Liver (tissue), 9 donors: ENCODE measurements around the gene PHLDB2. TPM values are rescaled to one million over a fixed set of nuclear protein-coding genes. Genes with fewer than 3 reads are reported as not detected.

Experiments
- DNase-seq: peaks from one replicate; pipeline ENCODE4 v3.0.0-alpha.2; 2017; ENCODE audit warnings: low spot score
- H3K27ac ChIP-seq, 2 donors: one replicate each; pipeline ENCODE4 v1.7.0; 2013; ENCODE audit warnings: inconsistent platforms in 2 of 2, low read length in 2 of 2, control low read depth in 1 of 2, low read depth in 1 of 2, mild to moderate bottlenecking in 1 of 2
- H3K27me3 ChIP-seq, 4 donors: one replicate each; pipeline versions ENCODE4 v1.6.1 to v1.7.0; 2013; ENCODE audit warnings: low read length in 3 of 4, inconsistent platforms in 1 of 4, mild to moderate bottlenecking in 1 of 4, moderate library complexity in 1 of 4; ENCODE audit not compliant: control insufficient read depth in 4 of 4, insufficient read depth in 4 of 4
- H3K36me3 ChIP-seq, 4 donors: one replicate each; pipeline versions ENCODE4 v1.6.1 to v1.7.0; 2013; ENCODE audit warnings: low read length in 3 of 4, mild to moderate bottlenecking in 3 of 4, low read depth in 1 of 4, moderate library complexity in 1 of 4; ENCODE audit not compliant: control insufficient read depth in 4 of 4, insufficient read depth in 3 of 4
- H3K4me1 ChIP-seq, 4 donors: one replicate each; pipeline versions ENCODE4 v1.6.1 to v1.7.0; 2013; ENCODE audit warnings: low read length in 3 of 4, mild to moderate bottlenecking in 3 of 4, moderate library complexity in 1 of 4; ENCODE audit not compliant: control insufficient read depth in 4 of 4, insufficient read depth in 4 of 4
- H3K4me3 ChIP-seq, 3 donors: one replicate each; pipeline versions ENCODE4 v1.6.1 to v1.7.0; 2013; ENCODE audit warnings: low read length in 3 of 3, control low read depth in 1 of 3, low read depth in 1 of 3, mild to moderate bottlenecking in 1 of 3
- H3K9ac ChIP-seq, 2 donors: one replicate each; pipeline ENCODE4 v1.7.0; 2013; ENCODE audit warnings: low read length in 2 of 2, mild to moderate bottlenecking in 2 of 2, moderate library complexity in 2 of 2, control low read depth in 1 of 2, low read depth in 1 of 2
- H3K9me3 ChIP-seq, 4 donors: one replicate each; pipeline versions ENCODE4 v1.6.1 to v1.7.0; 2013; ENCODE audit warnings: low read length in 3 of 4; ENCODE audit not compliant: control insufficient read depth in 4 of 4
- EGR1 ChIP-seq, 2 donors: IDR thresholded peaks; 2 replicates each; pipeline ENCODE4 v1.6.1; 2016 to 2018; ENCODE audit warnings: antibody characterized with exemption in 2 of 2, low read depth in 2 of 2
- FOXA1 ChIP-seq: IDR thresholded peaks from 2 replicates; pipeline ENCODE4 v1.6.1; 2016; ENCODE audit warnings: antibody characterized with exemption
- GABPA ChIP-seq, 2 donors: IDR thresholded peaks in 1 of 2; conservative IDR thresholded peaks in 1 of 2; 2 replicates each; pipeline ENCODE4 v1.6.1; 2016; ENCODE audit warnings: antibody characterized with exemption in 2 of 2, mild to moderate bottlenecking in 1 of 2, moderate library complexity in 1 of 2
- HNF4A ChIP-seq, 2 donors: conservative IDR thresholded peaks; 2 replicates each; pipeline ENCODE4 v1.6.1; 2016; ENCODE audit warnings: antibody characterized with exemption in 2 of 2, mild to moderate bottlenecking in 2 of 2
- HNF4G ChIP-seq: IDR thresholded peaks from 2 replicates; pipeline ENCODE4 v1.6.1; 2016; ENCODE audit warnings: antibody characterized with exemption
- JUND ChIP-seq, 2 donors: IDR thresholded peaks; 2 replicates each; pipeline ENCODE4 v1.6.1; 2016; ENCODE audit warnings: antibody characterized with exemption in 2 of 2
- NR2F2 ChIP-seq: IDR thresholded peaks from 2 replicates; pipeline ENCODE4 v1.6.1; 2016; ENCODE audit warnings: antibody characterized with exemption
- RAD21 ChIP-seq, 2 donors: IDR thresholded peaks; 2 replicates each; pipeline ENCODE4 v1.6.1; 2016; ENCODE audit warnings: antibody characterized with exemption in 2 of 2, mild to moderate bottlenecking in 2 of 2
- RXRA ChIP-seq, 2 donors: IDR thresholded peaks; 2 replicates each; pipeline ENCODE4 v1.6.1; 2017 to 2018; ENCODE audit warnings: antibody characterized with exemption in 2 of 2, mild to moderate bottlenecking in 1 of 2
- SP1 ChIP-seq: IDR thresholded peaks from 2 replicates; pipeline ENCODE4 v1.6.1; 2018; ENCODE audit warnings: antibody characterized with exemption, mild to moderate bottlenecking
- TAF1 ChIP-seq: conservative IDR thresholded peaks from 2 replicates; pipeline ENCODE4 v1.6.1; 2016; ENCODE audit warnings: antibody characterized with exemption, mild to moderate bottlenecking
- YY1 ChIP-seq: IDR thresholded peaks from 2 replicates; pipeline ENCODE4 v1.6.1; 2016; ENCODE audit warnings: antibody characterized with exemption, mild to moderate bottlenecking
- WGBS: extraction: QIAGEN DNeasy Blood & Tissue Kit; methylation state at CpG from one replicate; pipeline ENCODE4 v1.1.7; 2013; 5-methylcytosine and 5-hydroxymethylcytosine counted together
- polyA plus RNA-seq, 2 donors: library from polyadenylated mRNA; stranded (reverse) in 1 of 2; unstranded in 1 of 2; fragments of 200-250 nt in 1 of 2; fragments of >200 nt in 1 of 2; fragmentation: Nextera tagmentation in 1 of 2; extraction: Ambion mirVana in 1 of 2; gene quantifications; one replicate each; pipeline versions ENCODE4 v1.2.1 to v1.2.3, GENCODE V29; 2013 to 2015
- total RNA-seq, 2 donors: library from RNA; depleted of rRNA; stranded (reverse); fragments of >200 nt; gene quantifications; one replicate each; pipeline ENCODE4 v1.2.3, GENCODE V29; 2014
- TF ChIP-seq, protein P1 (sequence below): IDR thresholded peaks from 2 replicates; pipeline ENCODE4 v1.6.1; 2016; ENCODE audit warnings: antibody characterized with exemption
- TF ChIP-seq, protein P2 (sequence below): IDR thresholded peaks from 2 replicates; pipeline ENCODE4 v1.6.1; 2016; ENCODE audit warnings: antibody characterized with exemption, mild to moderate bottlenecking
- TF ChIP-seq, protein P3 (sequence below): IDR thresholded peaks from 2 replicates; pipeline ENCODE4 v1.6.1; 2016; ENCODE audit warnings: antibody characterized with exemption
- TF ChIP-seq, protein P4 (sequence below): IDR thresholded peaks from 2 replicates; pipeline ENCODE4 v1.6.1; 2016; ENCODE audit warnings: antibody characterized with exemption
- TF ChIP-seq, protein P5 (sequence below): fragments of 150-350 bp; IDR thresholded peaks from 2 replicates; pipeline ENCODE4 v1.5.1; 2017; ENCODE audit warnings: improper control_type of control experiment, low read depth, low read length; ENCODE audit not compliant: missing input control
- donor health status: healthy.
- donor health status: healthy.
- donor health status: healthy.
- donor health status: healthy.
- donor health status: healthy.

PHLDB2 gene
- total and polyA plus RNA-seq, 4 donors = 9.7 to 42.9 (median 22.2) TPM

DNA sequence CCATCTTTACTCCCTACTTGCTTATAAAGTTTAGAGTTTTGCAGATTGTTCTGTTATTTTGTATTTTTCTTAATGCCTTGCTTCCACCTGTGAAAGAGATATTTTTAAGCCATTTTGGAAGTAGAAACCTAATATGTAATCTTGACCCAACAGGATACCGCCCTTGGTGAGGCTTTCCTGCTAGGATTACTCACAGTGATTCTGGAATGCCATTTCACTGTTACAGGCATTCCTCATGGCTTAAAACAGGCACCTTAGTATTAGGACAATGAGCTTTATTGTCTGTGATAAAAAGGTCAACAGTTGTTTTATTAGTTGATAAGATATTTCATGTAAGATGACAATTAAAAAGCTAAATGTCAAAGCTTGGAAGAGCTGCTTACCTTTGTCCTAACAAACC lies 58.2 kb downstream of the PHLDB2 start:
- DNase-seq = no peak

More for the DNA sequence above, 58.2 kb downstream of the PHLDB2 start:
- TF ChIP-seq, protein P1, sequence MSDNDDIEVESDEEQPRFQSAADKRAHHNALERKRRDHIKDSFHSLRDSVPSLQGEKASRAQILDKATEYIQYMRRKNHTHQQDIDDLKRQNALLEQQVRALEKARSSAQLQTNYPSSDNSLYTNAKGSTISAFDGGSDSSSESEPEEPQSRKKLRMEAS = no peak
- TF ChIP-seq, protein P2, sequence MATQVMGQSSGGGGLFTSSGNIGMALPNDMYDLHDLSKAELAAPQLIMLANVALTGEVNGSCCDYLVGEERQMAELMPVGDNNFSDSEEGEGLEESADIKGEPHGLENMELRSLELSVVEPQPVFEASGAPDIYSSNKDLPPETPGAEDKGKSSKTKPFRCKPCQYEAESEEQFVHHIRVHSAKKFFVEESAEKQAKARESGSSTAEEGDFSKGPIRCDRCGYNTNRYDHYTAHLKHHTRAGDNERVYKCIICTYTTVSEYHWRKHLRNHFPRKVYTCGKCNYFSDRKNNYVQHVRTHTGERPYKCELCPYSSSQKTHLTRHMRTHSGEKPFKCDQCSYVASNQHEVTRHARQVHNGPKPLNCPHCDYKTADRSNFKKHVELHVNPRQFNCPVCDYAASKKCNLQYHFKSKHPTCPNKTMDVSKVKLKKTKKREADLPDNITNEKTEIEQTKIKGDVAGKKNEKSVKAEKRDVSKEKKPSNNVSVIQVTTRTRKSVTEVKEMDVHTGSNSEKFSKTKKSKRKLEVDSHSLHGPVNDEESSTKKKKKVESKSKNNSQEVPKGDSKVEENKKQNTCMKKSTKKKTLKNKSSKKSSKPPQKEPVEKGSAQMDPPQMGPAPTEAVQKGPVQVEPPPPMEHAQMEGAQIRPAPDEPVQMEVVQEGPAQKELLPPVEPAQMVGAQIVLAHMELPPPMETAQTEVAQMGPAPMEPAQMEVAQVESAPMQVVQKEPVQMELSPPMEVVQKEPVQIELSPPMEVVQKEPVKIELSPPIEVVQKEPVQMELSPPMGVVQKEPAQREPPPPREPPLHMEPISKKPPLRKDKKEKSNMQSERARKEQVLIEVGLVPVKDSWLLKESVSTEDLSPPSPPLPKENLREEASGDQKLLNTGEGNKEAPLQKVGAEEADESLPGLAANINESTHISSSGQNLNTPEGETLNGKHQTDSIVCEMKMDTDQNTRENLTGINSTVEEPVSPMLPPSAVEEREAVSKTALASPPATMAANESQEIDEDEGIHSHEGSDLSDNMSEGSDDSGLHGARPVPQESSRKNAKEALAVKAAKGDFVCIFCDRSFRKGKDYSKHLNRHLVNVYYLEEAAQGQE = no peak
- no peak for TF ChIP-seq RAD21 (IDR thresholded peaks at IDR 0.05)
- no peak for TF ChIP-seq HNF4G
- TF ChIP-seq SP1 = no peak
- TF ChIP-seq EGR1 (IDR thresholded peaks at IDR 0.05; ENCODE audit: low read depth in 2 of 2) = no peak
- TF ChIP-seq YY1 = no peak
- TF ChIP-seq, protein P3, sequence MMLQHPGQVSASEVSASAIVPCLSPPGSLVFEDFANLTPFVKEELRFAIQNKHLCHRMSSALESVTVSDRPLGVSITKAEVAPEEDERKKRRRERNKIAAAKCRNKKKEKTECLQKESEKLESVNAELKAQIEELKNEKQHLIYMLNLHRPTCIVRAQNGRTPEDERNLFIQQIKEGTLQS = no peak
- TF ChIP-seq JUND (IDR thresholded peaks at IDR 0.05) = no peak
- TF ChIP-seq, protein P4, sequence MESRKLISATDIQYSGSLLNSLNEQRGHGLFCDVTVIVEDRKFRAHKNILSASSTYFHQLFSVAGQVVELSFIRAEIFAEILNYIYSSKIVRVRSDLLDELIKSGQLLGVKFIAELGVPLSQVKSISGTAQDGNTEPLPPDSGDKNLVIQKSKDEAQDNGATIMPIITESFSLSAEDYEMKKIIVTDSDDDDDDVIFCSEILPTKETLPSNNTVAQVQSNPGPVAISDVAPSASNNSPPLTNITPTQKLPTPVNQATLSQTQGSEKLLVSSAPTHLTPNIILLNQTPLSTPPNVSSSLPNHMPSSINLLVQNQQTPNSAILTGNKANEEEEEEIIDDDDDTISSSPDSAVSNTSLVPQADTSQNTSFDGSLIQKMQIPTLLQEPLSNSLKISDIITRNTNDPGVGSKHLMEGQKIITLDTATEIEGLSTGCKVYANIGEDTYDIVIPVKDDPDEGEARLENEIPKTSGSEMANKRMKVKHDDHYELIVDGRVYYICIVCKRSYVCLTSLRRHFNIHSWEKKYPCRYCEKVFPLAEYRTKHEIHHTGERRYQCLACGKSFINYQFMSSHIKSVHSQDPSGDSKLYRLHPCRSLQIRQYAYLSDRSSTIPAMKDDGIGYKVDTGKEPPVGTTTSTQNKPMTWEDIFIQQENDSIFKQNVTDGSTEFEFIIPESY = no peak
- TF ChIP-seq, protein P5, sequence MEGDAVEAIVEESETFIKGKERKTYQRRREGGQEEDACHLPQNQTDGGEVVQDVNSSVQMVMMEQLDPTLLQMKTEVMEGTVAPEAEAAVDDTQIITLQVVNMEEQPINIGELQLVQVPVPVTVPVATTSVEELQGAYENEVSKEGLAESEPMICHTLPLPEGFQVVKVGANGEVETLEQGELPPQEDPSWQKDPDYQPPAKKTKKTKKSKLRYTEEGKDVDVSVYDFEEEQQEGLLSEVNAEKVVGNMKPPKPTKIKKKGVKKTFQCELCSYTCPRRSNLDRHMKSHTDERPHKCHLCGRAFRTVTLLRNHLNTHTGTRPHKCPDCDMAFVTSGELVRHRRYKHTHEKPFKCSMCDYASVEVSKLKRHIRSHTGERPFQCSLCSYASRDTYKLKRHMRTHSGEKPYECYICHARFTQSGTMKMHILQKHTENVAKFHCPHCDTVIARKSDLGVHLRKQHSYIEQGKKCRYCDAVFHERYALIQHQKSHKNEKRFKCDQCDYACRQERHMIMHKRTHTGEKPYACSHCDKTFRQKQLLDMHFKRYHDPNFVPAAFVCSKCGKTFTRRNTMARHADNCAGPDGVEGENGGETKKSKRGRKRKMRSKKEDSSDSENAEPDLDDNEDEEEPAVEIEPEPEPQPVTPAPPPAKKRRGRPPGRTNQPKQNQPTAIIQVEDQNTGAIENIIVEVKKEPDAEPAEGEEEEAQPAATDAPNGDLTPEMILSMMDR = no peak
- no peak for TF ChIP-seq NR2F2
- TF ChIP-seq RXRA (IDR thresholded peaks at IDR 0.05) = no peak
- no peak for TF ChIP-seq TAF1
- no peak for TF ChIP-seq FOXA1
- no peak for TF ChIP-seq GABPA (IDR thresholded peaks at IDR 0.05 in 1 of 2, conservative IDR thresholded peaks at IDR 0.05 in 1 of 2)
- TF ChIP-seq HNF4A (conservative IDR thresholded peaks at IDR 0.05) = no peak
- H3K9ac ChIP-seq = no peak overlapping the region
- H3K4me3 ChIP-seq = no peak overlapping the region
- H3K36me3 ChIP-seq = peaks cover 2 to 54% (median 36%) of the 10 kb centered on the region in 4 donors
- H3K27ac ChIP-seq = no peak overlapping the region
- H3K4me1 ChIP-seq = peaks cover 0 to 10% (median 6%) of the 10 kb centered on the region in 4 donors
- 90% methylated on average over 1 of the region's 1 CpG for WGBS
- no peaks in the 10 kb centered on the region for H3K27me3 ChIP-seq
- H3K9me3 ChIP-seq = no peaks in the 10 kb centered on the region
